Parathyroid adenoma (tissue), 2 donors: ENCODE measurements around the gene THAP7.

Experiments used
- H2AFZ ChIP-seq: fragments of 300-600 bp; sonication (generic); one replicate; pipeline ENCODE4 v1.7.0; 2017; ENCODE audit warnings: antibody characterized with exemption, mild to moderate bottlenecking
- H3K27ac ChIP-seq: fragments of 300-600 bp; sonication (generic); one replicate; pipeline ENCODE4 v1.7.0; 2017
- H3K27me3 ChIP-seq: fragments of 300-600 bp; sonication (generic); one replicate; pipeline ENCODE4 v1.7.0; 2017; ENCODE audit warnings: low read length; ENCODE audit not compliant: control insufficient read depth, insufficient read depth
- H3K36me3 ChIP-seq: fragments of 300-600 bp; sonication (generic); one replicate; pipeline ENCODE4 v1.7.0; 2017; ENCODE audit warnings: low read length; ENCODE audit not compliant: control insufficient read depth, insufficient read depth
- H3K4me1 ChIP-seq: fragments of 300-600 bp; sonication (generic); one replicate; pipeline ENCODE4 v1.7.0; 2017; ENCODE audit warnings: control low read depth
- H3K4me2 ChIP-seq: fragments of 300-600 bp; sonication (generic); one replicate; pipeline ENCODE4 v1.7.0; 2017; ENCODE audit warnings: low read length
- H3K4me3 ChIP-seq: fragments of 300-600 bp; sonication (generic); one replicate; pipeline ENCODE4 v1.7.0; 2017; ENCODE audit warnings: low read depth, low read length
- H3K79me2 ChIP-seq: fragments of 300-600 bp; sonication (generic); one replicate; pipeline ENCODE4 v1.7.0; 2017; ENCODE audit warnings: control low read depth
- H3K9ac ChIP-seq: fragments of 300-600 bp; sonication (generic); one replicate; pipeline ENCODE4 v1.7.0; 2017; ENCODE audit warnings: mild to moderate bottlenecking
- H3K9me3 ChIP-seq: fragments of 300-600 bp; sonication (generic); one replicate; pipeline ENCODE4 v1.7.0; 2017; ENCODE audit warnings: low read length; ENCODE audit not compliant: control insufficient read depth
- CTCF ChIP-seq: fragments of 300-600 bp; sonication (generic); IDR thresholded peaks from one replicate; pipeline ENCODE4 v1.7.0; 2017; ENCODE audit warnings: antibody characterized with exemption, mild to moderate bottlenecking
- donor health status: primary hyperparathyroidism.

The THAP7 gene

GRCh38 chr22:20992056-20992442 is 9.9 kb downstream of the THAP7 start:
- Histone ChIP-seq H3K9ac (no peak overlapping the region), H3K4me3 (no peak overlapping the region), H3K9me3 (no peaks in the 10 kb centered on the region), H3K79me2 (no peaks in the 10 kb centered on the region), H2AFZ (no peak overlapping the region), H3K27ac (no peak overlapping the region), H3K36me3 (no peaks in the 10 kb centered on the region), H3K4me1 (no peaks in the 10 kb centered on the region), H3K4me2 (no peak overlapping the region), H3K27me3 (no peaks in the 10 kb centered on the region)
- TF ChIP-seq CTCF, result no peak

GRCh38 chr22:20991252-20992055 is 10.5 kb downstream of the THAP7 start:
- H3K27me3 ChIP-seq, result no peaks in the 10 kb centered on the region
- H3K36me3 ChIP-seq, result no peaks in the 10 kb centered on the region
- no peaks in the 10 kb centered on the region for H3K9me3 ChIP-seq
- H3K4me3 ChIP-seq, result no peak overlapping the region
- H3K27ac ChIP-seq, result no peak overlapping the region
- H3K4me1 ChIP-seq, result no peaks in the 10 kb centered on the region
- no peak overlapping the region for H3K9ac ChIP-seq
- H2AFZ ChIP-seq, result no peak overlapping the region
- no peaks in the 10 kb centered on the region for H3K79me2 ChIP-seq
- no peak overlapping the region for H3K4me2 ChIP-seq
- TF ChIP-seq CTCF, result no peak

DNA sequence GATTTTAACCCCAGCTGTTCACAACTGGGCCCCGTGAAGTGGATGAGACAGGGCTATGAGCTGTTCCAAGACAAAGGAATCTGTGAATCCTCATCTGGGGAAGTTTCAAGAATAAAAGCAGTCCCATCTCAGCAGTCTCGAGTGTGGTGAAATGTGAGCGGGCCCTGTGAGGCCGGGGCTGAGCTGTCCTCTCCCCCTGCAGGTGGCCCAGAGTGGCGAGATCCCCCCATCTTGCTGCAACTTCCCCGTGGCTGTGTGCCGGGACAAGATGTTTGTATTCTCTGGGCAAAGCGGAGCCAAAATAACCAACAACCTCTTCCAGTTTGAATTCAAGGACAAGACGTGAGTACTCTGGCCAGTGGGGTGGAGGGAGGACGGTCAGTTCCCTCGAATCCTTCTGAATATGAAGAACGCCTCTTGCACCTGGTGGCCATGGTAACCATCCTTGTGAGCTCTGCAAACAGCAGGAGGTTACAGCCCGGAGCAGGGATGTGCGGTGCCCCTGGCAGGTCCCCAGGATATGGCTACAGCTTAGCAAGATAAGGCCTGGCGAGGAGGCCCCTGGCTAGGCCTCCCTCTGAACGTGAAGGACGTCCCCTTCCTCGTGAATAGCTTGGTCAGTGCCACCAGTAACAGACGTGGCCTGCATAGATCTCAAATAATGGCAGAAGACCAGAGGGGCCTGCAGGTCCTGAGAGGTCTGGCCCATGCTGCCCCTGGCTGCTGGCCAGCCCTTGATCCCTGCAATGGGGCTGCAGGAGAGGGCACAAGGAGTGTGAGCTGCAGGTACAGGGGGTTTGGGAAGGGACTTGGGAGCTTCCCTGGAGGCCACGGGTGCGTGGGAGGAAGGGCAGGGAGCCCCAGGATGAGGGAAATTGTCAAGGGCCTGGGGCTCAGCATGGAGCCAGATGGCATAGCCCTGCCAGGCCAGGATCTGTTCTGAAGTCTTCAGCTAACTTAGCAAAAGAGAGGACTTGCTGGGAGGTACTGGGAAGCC is 11.4 kb downstream of the THAP7 start:
- H3K27ac ChIP-seq, result no peak overlapping the region
- H3K9ac ChIP-seq, result no peak overlapping the region
- H3K4me3 ChIP-seq, result no peak overlapping the region
- H3K79me2 ChIP-seq, result no peaks in the 10 kb centered on the region
- TF ChIP-seq CTCF, result no peak
- H3K4me1 ChIP-seq, result no peaks in the 10 kb centered on the region
- H3K27me3 ChIP-seq, result no peaks in the 10 kb centered on the region
- H2AFZ ChIP-seq, result no peak overlapping the region
- no peaks in the 10 kb centered on the region for H3K36me3 ChIP-seq
- no peaks in the 10 kb centered on the region for H3K9me3 ChIP-seq
- H3K4me2 ChIP-seq, result no peak overlapping the region

DNA sequence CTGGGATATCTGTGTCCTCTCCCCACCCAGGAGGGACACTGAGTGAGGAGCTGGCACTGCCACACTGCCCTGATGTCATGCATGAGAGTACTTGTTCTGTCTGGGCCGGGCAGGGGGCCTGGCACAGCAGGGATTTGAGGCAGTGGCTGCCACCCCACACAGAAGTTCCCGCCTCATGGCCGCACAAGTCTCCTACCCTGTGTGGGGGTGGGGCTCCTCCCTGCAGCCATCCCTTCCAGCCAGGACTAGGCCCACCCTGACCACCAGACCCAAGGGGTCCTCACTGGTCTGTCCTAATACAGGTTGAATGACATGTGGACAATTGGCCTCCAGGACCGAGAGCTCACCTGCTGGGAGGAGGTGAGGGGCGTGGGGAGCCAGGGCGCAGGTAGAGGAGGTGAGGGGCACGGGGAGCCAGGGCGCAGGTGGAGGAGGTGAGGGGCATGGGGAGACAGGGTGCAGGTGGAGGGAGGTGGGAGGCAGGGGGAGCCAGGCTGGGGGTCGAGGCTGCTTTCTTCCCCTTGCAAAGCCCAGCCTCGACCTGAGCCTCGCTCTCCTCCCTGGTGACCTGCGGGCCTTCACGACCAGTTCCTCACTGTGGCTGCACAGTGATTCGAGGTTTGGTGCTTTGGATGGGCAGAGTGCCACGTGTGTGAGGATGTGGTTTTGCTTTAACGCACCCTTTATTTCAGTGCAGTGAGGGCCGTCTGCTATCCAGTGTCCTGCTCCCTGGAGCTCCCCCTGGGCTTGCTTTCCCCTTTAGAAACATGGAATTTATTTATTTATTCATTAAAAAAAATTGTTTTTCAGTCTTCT is 12.4 kb downstream of the THAP7 start:
- H3K9me3 ChIP-seq, result no peaks in the 10 kb centered on the region
- H3K36me3 ChIP-seq, result no peaks in the 10 kb centered on the region
- H2AFZ ChIP-seq, result no peak overlapping the region
- TF ChIP-seq CTCF, result no peak
- no peaks in the 10 kb centered on the region for H3K4me1 ChIP-seq
- H3K9ac ChIP-seq, result no peak overlapping the region
- no peak overlapping the region for H3K4me3 ChIP-seq
- no peak overlapping the region for H3K27ac ChIP-seq
- H3K79me2 ChIP-seq, result no peaks in the 10 kb centered on the region
- no peaks in the 10 kb centered on the region for H3K27me3 ChIP-seq
- no peak overlapping the region for H3K4me2 ChIP-seq
